H1 (cell line): Measurements from ENCODE around the gene PPP2R5B. TPM values are rescaled to one million over a fixed set of nuclear protein-coding genes. Genes with fewer than 3 reads are reported as not detected.

Experiments used
- CTCF ChIA-PET: fragments of 300-600 bp; sonication (Branson Sonifier 250); formaldehyde crosslinking; loops from one replicate; lab custom pipeline; 2021; ENCODE audit not compliant: partially characterized antibody; lab: Charles Lee
- POLR2A ChIA-PET: fragments of 300-600 bp; sonication (Branson Sonifier 250); formaldehyde crosslinking; loops from one replicate; lab custom pipeline; 2021; ENCODE audit warnings: inconsistent platforms; ENCODE audit not compliant: partially characterized antibody; lab: Charles Lee
- DNase-seq, 2 experiments: peaks; one replicate each; pipeline versions ENCODE4 v3.0.0 to v3.0.0-alpha.2; 2010 to 2022; ENCODE audit warnings: low spot score in 2 of 2, low read depth in 1 of 2, mixed read lengths in 1 of 2
- FAIRE-seq: peaks from 2 replicates; lab custom pipeline; 2011; peaks lifted over from hg19 to GRCh38; lab: Jason Lieb, UNC
- H2AFZ ChIP-seq: 2 replicates; pipeline ENCODE4 v1.8.1; 2012; ENCODE audit warnings: low read length, inconsistent platforms
- H2AK5ac ChIP-seq: 2 replicates; pipeline ENCODE4 v1.6.1; 2013; ENCODE audit warnings: low read depth, low read length
- H2BK120ac ChIP-seq: replicated peaks from 2 replicates; pipeline ENCODE3; 2013; ENCODE audit warnings: low read depth, low read length, inconsistent platforms
- H2BK12ac ChIP-seq: 2 replicates; pipeline ENCODE4 v1.6.1; 2013; ENCODE audit warnings: low read depth, low read length
- H2BK15ac ChIP-seq: 2 replicates; pipeline ENCODE4 v1.6.1; 2013; ENCODE audit warnings: low read length
- H2BK20ac ChIP-seq: 2 replicates; pipeline ENCODE4 v1.6.1; 2013; ENCODE audit warnings: low read length
- H2BK5ac ChIP-seq: 2 replicates; pipeline ENCODE4 v1.6.1; 2013; ENCODE audit warnings: low read depth, low read length
- H3K14ac ChIP-seq: 2 replicates; pipeline ENCODE4 v1.6.1; 2013; ENCODE audit warnings: inconsistent platforms; ENCODE audit not compliant: insufficient read length
- H3K18ac ChIP-seq: 2 replicates; pipeline ENCODE4 v1.6.1; 2013; ENCODE audit warnings: low read length; ENCODE audit errors: extremely low read depth
- H3K23ac ChIP-seq: 2 replicates; pipeline ENCODE4 v1.6.1; 2013; ENCODE audit warnings: inconsistent platforms; ENCODE audit not compliant: insufficient read length
- H3K23me2 ChIP-seq: 2 replicates; pipeline ENCODE4 v1.6.1; 2013; ENCODE audit warnings: low read depth, low read length
- H3K27ac ChIP-seq: 2 replicates; pipeline ENCODE4 v1.6.1; 2011; ENCODE audit warnings: low read depth, low read length, inconsistent platforms
- H3K27me3 ChIP-seq, 4 experiments: replicated peaks in 1 of 4; 1 replicate in 1 of 4; 2 replicates in 3 of 4; pipeline versions ENCODE4 v1.6.1 to v1.8.1; 2011 to 2013; ENCODE audit warnings: low read length in 3 of 4, mild to moderate bottlenecking in 3 of 4, inconsistent platforms in 2 of 4, mixed read lengths in 2 of 4, moderate library complexity in 1 of 4; ENCODE audit not compliant: control insufficient read depth in 3 of 4, insufficient read depth in 3 of 4; ENCODE audit errors: extremely low read depth in 1 of 4
- H3K36me3 ChIP-seq, 4 experiments: 2 replicates each; pipeline versions ENCODE4 v1.6.1 to v1.8.1; 2011 to 2013; ENCODE audit warnings: mild to moderate bottlenecking in 4 of 4, low read length in 3 of 4, moderate library complexity in 2 of 4, control low read depth in 1 of 4, inconsistent platforms in 1 of 4; ENCODE audit not compliant: insufficient read depth in 4 of 4, control insufficient read depth in 2 of 4
- H3K4ac ChIP-seq: replicated peaks from 2 replicates; pipeline ENCODE3; 2013; ENCODE audit warnings: low read length, low read depth, mixed read lengths, inconsistent platforms; ENCODE audit not compliant: insufficient read length
- H3K4me1 ChIP-seq, 4 experiments: replicated peaks in 1 of 4; 1 replicate in 1 of 4; 2 replicates in 3 of 4; pipeline versions ENCODE4 v1.6.1 to v1.8.1; 2011 to 2013; ENCODE audit warnings: low read length in 3 of 4, inconsistent platforms in 2 of 4, mixed read lengths in 1 of 4; ENCODE audit not compliant: insufficient read depth in 4 of 4, control insufficient read depth in 3 of 4
- H3K4me2 ChIP-seq, 2 experiments: 2 replicates each; pipeline versions ENCODE4 v1.6.1 to v1.8.1; 2011 to 2013; ENCODE audit warnings: low read depth in 2 of 2, low read length in 2 of 2, control low read depth in 1 of 2, inconsistent platforms in 1 of 2, mild to moderate bottlenecking in 1 of 2; ENCODE audit not compliant: insufficient read depth in 1 of 2
- H3K4me3 ChIP-seq, 4 experiments: fragments of 200-600, 300-600 bp in 1 of 4; sonication (generic), shearing (Covaris generic), sonication (Bioruptor Twin) in 1 of 4; 2 replicates each; pipeline versions ENCODE4 v1.5.1 to v1.8.1; 2011 to 2016; ENCODE audit warnings: low read length in 4 of 4, low read depth in 3 of 4, control low read depth in 2 of 4, inconsistent platforms in 2 of 4, mild to moderate bottlenecking in 2 of 4, mixed read lengths in 1 of 4, moderate library complexity in 1 of 4; ENCODE audit not compliant: insufficient read depth in 2 of 4; ENCODE audit errors: extremely low read depth in 1 of 4
- H3K56ac ChIP-seq: replicated peaks from 2 replicates; pipeline ENCODE3; 2013; ENCODE audit warnings: low read depth, mild to moderate bottlenecking, mixed read lengths, low read length, inconsistent platforms; ENCODE audit not compliant: insufficient read length
- H3K79me1 ChIP-seq: 2 replicates; pipeline ENCODE4 v1.6.1; 2013; ENCODE audit warnings: low read depth, low read length, control low read depth
- H3K79me2 ChIP-seq, 2 experiments: 2 replicates each; pipeline versions ENCODE4 v1.6.1 to v1.8.1; 2012 to 2013; ENCODE audit warnings: low read length in 2 of 2, mild to moderate bottlenecking in 2 of 2, inconsistent platforms in 1 of 2; ENCODE audit not compliant: insufficient read depth in 2 of 2, control insufficient read depth in 1 of 2
- H3K9ac ChIP-seq, 4 experiments: replicated peaks in 1 of 4; 1 replicate in 1 of 4; 2 replicates in 3 of 4; pipeline versions ENCODE4 v1.6.1 to v1.8.1; 2011 to 2013; ENCODE audit warnings: low read depth in 3 of 4, low read length in 3 of 4, control low read depth in 2 of 4, mild to moderate bottlenecking in 2 of 4, moderate library complexity in 2 of 4, inconsistent platforms in 1 of 4; ENCODE audit errors: extremely low read depth in 1 of 4
- H3K9me3 ChIP-seq, 2 experiments: 2 replicates each; pipeline versions ENCODE4 v1.6.1 to v1.8.1; 2012 to 2013; ENCODE audit warnings: mild to moderate bottlenecking in 2 of 2, moderate library complexity in 2 of 2, control low read depth in 1 of 2, inconsistent platforms in 1 of 2, low read depth in 1 of 2, low read length in 1 of 2, mixed read lengths in 1 of 2; ENCODE audit not compliant: insufficient read depth in 2 of 2
- H4K20me1 ChIP-seq, 2 experiments: replicated peaks in 1 of 2; 2 replicates each; pipeline versions ENCODE3 to v1.8.1; 2011 to 2013; ENCODE audit warnings: inconsistent platforms in 2 of 2, low read length in 2 of 2, mild to moderate bottlenecking in 1 of 2; ENCODE audit not compliant: insufficient read depth in 2 of 2, control insufficient read depth in 1 of 2
- H4K5ac ChIP-seq: 2 replicates; pipeline ENCODE4 v1.6.1; 2013; ENCODE audit warnings: low read length, low read depth, mixed read lengths, inconsistent platforms; ENCODE audit not compliant: insufficient read length
- H4K8ac ChIP-seq: 2 replicates; pipeline ENCODE4 v1.8.0; 2013; ENCODE audit warnings: mild to moderate bottlenecking, moderate library complexity, low read length, inconsistent platforms; ENCODE audit not compliant: insufficient read depth; ENCODE audit errors: extremely low read depth
- H4K91ac ChIP-seq: replicated peaks from 2 replicates; pipeline ENCODE3; 2013; ENCODE audit warnings: low read length, mixed read lengths, inconsistent platforms; ENCODE audit not compliant: insufficient read length
- BRCA1 ChIP-seq: IDR thresholded peaks from 2 replicates; pipeline ENCODE4 v1.6.1; 2012; ENCODE audit warnings: low read depth, low read length, improper control_type of control experiment
- CHD2 ChIP-seq: IDR thresholded peaks from 2 replicates; pipeline ENCODE4 v1.6.1; 2012; ENCODE audit warnings: low read length, improper control_type of control experiment
- HDAC2 ChIP-seq, 2 experiments: fragments of 300-600 bp in 1 of 2; sonication (generic) in 1 of 2; IDR thresholded peaks; 2 replicates each; pipeline ENCODE4 v1.6.1; 2011 to 2012; ENCODE audit warnings: low read depth in 2 of 2, low read length in 2 of 2, mild to moderate bottlenecking in 2 of 2, moderate library complexity in 2 of 2, borderline replicate concordance in 1 of 2, inconsistent platforms in 1 of 2
- JUN ChIP-seq: IDR thresholded peaks from 2 replicates; pipeline ENCODE4 v1.6.1; 2011; ENCODE audit warnings: low read depth, mild to moderate bottlenecking, improper control_type of control experiment, low read length
- RFX5 ChIP-seq: IDR thresholded peaks from 2 replicates; pipeline ENCODE4 v1.6.1; 2011; ENCODE audit warnings: low read depth, low read length, improper control_type of control experiment, borderline replicate concordance
- SIX5 ChIP-seq: IDR thresholded peaks from 2 replicates; pipeline ENCODE4 v1.6.1; 2011; ENCODE audit warnings: mild to moderate bottlenecking, low read depth, low read length
- SP4 ChIP-seq: IDR thresholded peaks from 2 replicates; pipeline ENCODE4 v1.6.1; 2012; ENCODE audit warnings: low read length, inconsistent platforms
- TCF12 ChIP-seq: IDR thresholded peaks from 2 replicates; pipeline ENCODE4 v1.6.1; 2011; ENCODE audit warnings: low read depth, mild to moderate bottlenecking, low read length
- TEAD4 ChIP-seq: IDR thresholded peaks from 2 replicates; pipeline ENCODE4 v1.6.1; 2012; ENCODE audit warnings: low read depth, low read length, inconsistent platforms, mixed read lengths
- WGBS, 2 experiments: shearing (Covaris generic) in 1 of 2; methylation state at CpG; one replicate each; pipeline versions ENCODE4 v1.1.6 to v1.1.7; 2013 to 2015; ENCODE audit warnings: low lambda C conversion rate in 2 of 2, mixed read lengths in 2 of 2, inconsistent platforms in 1 of 2, low coverage in 1 of 2, missing lambda C conversion rate in 1 of 2; ENCODE audit not compliant: insufficient replicate concordance in 2 of 2, insufficient coverage in 1 of 2, insufficient read length in 1 of 2; ENCODE audit errors: extremely low coverage in 1 of 2, missing lambda C conversion rate in 1 of 2; 5-methylcytosine and 5-hydroxymethylcytosine counted together
- polyA plus RNA-seq, 7 experiments: library from polyadenylated mRNA; depleted of rRNA in 3 of 7; stranded (reverse) in 5 of 7; unstranded in 2 of 7; fragments of >200 nt in 5 of 7; fragments of 200-250 nt in 2 of 7; gene quantifications; 1 replicate in 5 of 7; 2 replicates in 1 of 7; 4 replicates in 1 of 7; pipeline versions ENCODE4 v1.2.1 to v1.2.3, GENCODE V29; 2011 to 2013; ENCODE audit warnings: missing spikeins in 2 of 7, mixed read lengths in 2 of 7
- total RNA-seq: library from RNA; stranded (reverse); fragmentation: NEBNext Ultra II Directional; extraction: Animal tissue kit (Norgen Biotek cat#: 25700); gene quantifications from 2 replicates; pipeline ENCODE4 v1.2.1, GENCODE V29; 2021
- TF ChIP-seq, protein P1 (sequence below): IDR thresholded peaks from 2 replicates; pipeline ENCODE4 v1.6.1; 2012; ENCODE audit warnings: inconsistent platforms
- TF ChIP-seq, protein P2 (sequence below), 3 experiments: IDR thresholded peaks; 1 replicate in 2 of 3; 2 replicates in 1 of 3; pipeline versions ENCODE4 v1.5.1 to v1.6.1; 2011; ENCODE audit warnings: low read length in 3 of 3, mild to moderate bottlenecking in 3 of 3, inconsistent platforms in 2 of 3, low read depth in 1 of 3, moderate library complexity in 1 of 3; ENCODE audit not compliant: insufficient read depth in 1 of 3; ENCODE audit errors: control extremely low read depth in 1 of 3

The PPP2R5B gene
- total and polyA plus RNA-seq, 2 of the 8 experiments (the other 6 are each of a cell fraction or from before 2014, with no cell fraction given), result 4.9 to 5.1 TPM

DNA sequence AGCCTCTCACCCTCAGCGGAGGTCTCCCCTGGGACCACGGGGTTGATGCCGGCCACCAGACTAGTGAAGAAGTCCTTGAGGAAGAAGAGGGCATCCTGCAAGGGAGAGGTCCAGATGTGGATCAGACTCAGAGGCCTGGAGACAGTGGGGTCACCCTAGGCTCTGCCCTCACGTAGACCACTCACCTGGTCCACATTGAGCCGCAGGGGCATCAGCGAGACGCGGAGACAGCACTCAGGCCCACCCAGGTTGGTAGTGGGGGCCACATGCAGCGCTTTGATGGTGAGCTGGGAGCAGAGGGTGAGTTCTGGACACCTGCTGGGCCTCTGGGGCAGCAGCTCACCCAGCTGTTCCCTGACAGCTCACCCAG lies 26.4 kb upstream of the PPP2R5B start:
- H2BK120ac ChIP-seq, result no peak overlapping the region
- no peak overlapping the region for H3K27ac ChIP-seq
- H3K14ac ChIP-seq, result no peak overlapping the region
- H3K4ac ChIP-seq, result no peak overlapping the region
- no peak overlapping the region for H2BK15ac ChIP-seq
- H4K20me1 ChIP-seq, result peaks cover 0 to 3% of the 10 kb centered on the region in 2 experiments
- no peaks in the 10 kb centered on the region for H3K79me2 ChIP-seq
- H3K9me3 ChIP-seq, result no peaks in the 10 kb centered on the region
- CTCF ChIA-PET, result interaction anchor here (0.8 to 32.2 kb wide), 5 partner anchors 10 to 43 kb away, joined by 3 to 1058 read pairs (median 6); partner anchors contain the start of gene CDC42BPG
- no peaks in the 10 kb centered on the region for H3K27me3 ChIP-seq
- H3K79me1 ChIP-seq, result no peaks in the 10 kb centered on the region
- no peak overlapping the region for H3K9ac ChIP-seq
- H3K18ac ChIP-seq, result no peak overlapping the region
- no peak for DNase-seq
- no peak overlapping the region for H2AFZ ChIP-seq
- H4K8ac ChIP-seq, result no peak overlapping the region
- H2BK12ac ChIP-seq, result no peak overlapping the region
- WGBS, 2 experiments, result 87% methylated on average over 8 of the region's 9 CpGs; no CpG with 5 or more reads in 1 of the 2 experiments
- H3K4me3 ChIP-seq, result no peak overlapping the region
- no peak overlapping the region for H4K91ac ChIP-seq
- no peak overlapping the region for H3K4me2 ChIP-seq
- H3K23ac ChIP-seq, result no peak overlapping the region
- no peak for FAIRE-seq
- H3K23me2 ChIP-seq, result no peaks in the 10 kb centered on the region
- H2BK20ac ChIP-seq, result no peak overlapping the region
- POLR2A ChIA-PET, result interaction anchor here (1.0 to 1.5 kb wide), 3 partner anchors 14 to 63 kb away, joined by 3 to 4 read pairs (median 4); no protein-coding TSS in a partner anchor
- H4K5ac ChIP-seq, result no peak overlapping the region
- H2AK5ac ChIP-seq, result no peak overlapping the region
- no peak overlapping the region for H3K56ac ChIP-seq
- H3K4me1 ChIP-seq, result peaks cover 0 to 2% (median under 1%) of the 10 kb centered on the region in 4 experiments; a peak in 2 of 7 replicates
- no peak overlapping the region for H2BK5ac ChIP-seq
- peaks cover 0 to 14% (median 1%) of the 10 kb centered on the region in 4 experiments; a peak in 3 of 8 replicates for H3K36me3 ChIP-seq
- TF ChIP-seq JUN (no peak), SP4 (no peak), RFX5 (no peak), BRCA1 (no peak), HDAC2 (IDR thresholded peaks at IDR 0.05; ENCODE audit: borderline replicate concordance in 1 of 2, low read depth in 2 of 2, low read length in 2 of 2) (no peak), TCF12 (no peak), CHD2 (no peak), TEAD4 (no peak), SIX5 (no peak)
- TF ChIP-seq, protein P1, sequence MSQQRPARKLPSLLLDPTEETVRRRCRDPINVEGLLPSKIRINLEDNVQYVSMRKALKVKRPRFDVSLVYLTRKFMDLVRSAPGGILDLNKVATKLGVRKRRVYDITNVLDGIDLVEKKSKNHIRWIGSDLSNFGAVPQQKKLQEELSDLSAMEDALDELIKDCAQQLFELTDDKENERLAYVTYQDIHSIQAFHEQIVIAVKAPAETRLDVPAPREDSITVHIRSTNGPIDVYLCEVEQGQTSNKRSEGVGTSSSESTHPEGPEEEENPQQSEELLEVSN, result no peak
- TF ChIP-seq, protein P2, sequence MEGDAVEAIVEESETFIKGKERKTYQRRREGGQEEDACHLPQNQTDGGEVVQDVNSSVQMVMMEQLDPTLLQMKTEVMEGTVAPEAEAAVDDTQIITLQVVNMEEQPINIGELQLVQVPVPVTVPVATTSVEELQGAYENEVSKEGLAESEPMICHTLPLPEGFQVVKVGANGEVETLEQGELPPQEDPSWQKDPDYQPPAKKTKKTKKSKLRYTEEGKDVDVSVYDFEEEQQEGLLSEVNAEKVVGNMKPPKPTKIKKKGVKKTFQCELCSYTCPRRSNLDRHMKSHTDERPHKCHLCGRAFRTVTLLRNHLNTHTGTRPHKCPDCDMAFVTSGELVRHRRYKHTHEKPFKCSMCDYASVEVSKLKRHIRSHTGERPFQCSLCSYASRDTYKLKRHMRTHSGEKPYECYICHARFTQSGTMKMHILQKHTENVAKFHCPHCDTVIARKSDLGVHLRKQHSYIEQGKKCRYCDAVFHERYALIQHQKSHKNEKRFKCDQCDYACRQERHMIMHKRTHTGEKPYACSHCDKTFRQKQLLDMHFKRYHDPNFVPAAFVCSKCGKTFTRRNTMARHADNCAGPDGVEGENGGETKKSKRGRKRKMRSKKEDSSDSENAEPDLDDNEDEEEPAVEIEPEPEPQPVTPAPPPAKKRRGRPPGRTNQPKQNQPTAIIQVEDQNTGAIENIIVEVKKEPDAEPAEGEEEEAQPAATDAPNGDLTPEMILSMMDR (IDR thresholded peaks at IDR 0.05; ENCODE audit: control extremely low read depth in 1 of 3, insufficient read depth in 1 of 3, low read depth in 1 of 3, low read length in 3 of 3), result no peak
